Activated naive CD8-positive, alpha-beta T cell treated with anti-CD3 and anti-CD28 coated beads, Interleukin-2, amount 10 ng/mL, durations not matched to agents 7 days and 5 days (primary cell): ENCODE measurements around the gene LEMD1. TPM values are rescaled to one million over a fixed set of nuclear protein-coding genes. Genes with fewer than 3 reads are reported as not detected.
"Not testable (repeated sequence)": the region's sequence is repeated elsewhere in the genome, so short reads cannot be mapped to it uniquely, and the experiment has no call there.

Experiments
- ATAC-seq: fragments of 150-1000 bp; cut with Tn5 transposase; one replicate; pipeline ENCODE4 v1.10.0; 2021; ENCODE audit warnings: low read depth, moderate library complexity
- POLR2A ChIA-PET: fragments of 350-600 bp; sonication (Branson Sonifier 250); formaldehyde crosslinking; loops from one replicate; lab custom pipeline; 2021; ENCODE audit warnings: antibody characterized with exemption; lab: Charles Lee
- DNase-seq: peaks from one replicate; pipeline ENCODE4 v3.0.0; 2021
- H3K27ac Mint-ChIP-seq: one replicate; pipeline ENCODE4 v1.8.0; 2022; ENCODE audit warnings: mild to moderate bottlenecking, mixed read lengths
- H3K27me3 Mint-ChIP-seq: one replicate; pipeline ENCODE4 v1.8.0; 2022; ENCODE audit warnings: mild to moderate bottlenecking, moderate library complexity, mixed read lengths
- H3K36me3 Mint-ChIP-seq: one replicate; pipeline ENCODE4 v1.8.0; 2021; ENCODE audit warnings: mild to moderate bottlenecking, mixed read lengths
- H3K4me1 Mint-ChIP-seq: one replicate; pipeline ENCODE4 v1.8.0; 2021; ENCODE audit warnings: mixed read lengths
- H3K4me3 Mint-ChIP-seq: one replicate; pipeline ENCODE4 v1.8.0; 2022; ENCODE audit warnings: mild to moderate bottlenecking, moderate library complexity, mixed read lengths
- H3K9me3 Mint-ChIP-seq: one replicate; pipeline ENCODE4 v1.8.0; 2021; ENCODE audit warnings: mixed read lengths
- total RNA-seq, 2 experiments: library from RNA; stranded (reverse); gene quantifications; one replicate each; pipeline ENCODE4 v1.2.3, GENCODE V29; 2021

The LEMD1 gene
- total RNA-seq, 2 experiments from 2014 or later: 0.97 to 1.1 TPM

DNA sequence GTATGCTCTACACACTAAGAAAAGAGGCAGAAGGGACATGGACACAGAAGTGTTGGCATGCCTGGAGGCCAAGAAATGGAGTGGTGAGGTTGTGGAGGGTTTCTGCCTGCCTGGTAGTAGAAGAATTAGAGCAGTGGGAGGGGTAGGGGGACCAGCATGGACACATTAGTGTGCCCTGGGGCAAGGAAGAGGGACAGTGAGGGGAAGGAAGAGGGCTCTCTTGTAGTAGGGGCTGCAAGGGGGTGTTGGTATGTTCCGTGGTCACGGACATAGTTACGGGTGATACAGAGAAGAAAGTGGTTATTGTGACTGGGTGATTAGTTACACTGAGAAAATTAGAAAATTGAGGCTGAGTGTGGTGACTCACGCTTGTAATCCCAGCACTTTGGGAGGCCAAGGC lies 23.3 kb downstream of the LEMD1 start:
- H3K9me3 Mint-ChIP-seq: no peaks in the 10 kb centered on the region
- H3K4me3 Mint-ChIP-seq: no peak overlapping the region
- no peak overlapping the region for H3K27ac Mint-ChIP-seq
- no peaks in the 10 kb centered on the region for H3K4me1 Mint-ChIP-seq
- DNase-seq: no peak
- peaks cover 24% of the 10 kb centered on the region for H3K27me3 Mint-ChIP-seq
- no peak for ATAC-seq
- POLR2A ChIA-PET: no interaction called here
- H3K36me3 Mint-ChIP-seq: no peaks in the 10 kb centered on the region

- H3K36me3 Mint-ChIP-seq: no peaks in the 10 kb centered on the region
- POLR2A ChIA-PET: interaction anchor here (1.0 to 1.3 kb wide), 2 partner anchors 16 to 34 kb away, joined by 3 read pairs; no protein-coding TSS in a partner anchor
- H3K4me3 Mint-ChIP-seq: no peak overlapping the region
- H3K4me1 Mint-ChIP-seq: no peaks in the 10 kb centered on the region
- no peaks in the 10 kb centered on the region for H3K9me3 Mint-ChIP-seq
- H3K27ac Mint-ChIP-seq: no peak overlapping the region
- ATAC-seq: no peak
- DNase-seq: no peak
- peaks cover 27% of the 10 kb centered on the region for H3K27me3 Mint-ChIP-seq
Observed at GRCh38 chr1:205396967-205397616, 24.8 kb downstream of the LEMD1 start.

- H3K4me3 Mint-ChIP-seq: no peak overlapping the region
- no peak for ATAC-seq
- H3K4me1 Mint-ChIP-seq: no peaks in the 10 kb centered on the region
- H3K9me3 Mint-ChIP-seq: no peaks in the 10 kb centered on the region
- H3K27me3 Mint-ChIP-seq: peaks cover 31% of the 10 kb centered on the region
- no peaks in the 10 kb centered on the region for H3K36me3 Mint-ChIP-seq
- POLR2A ChIA-PET: no interaction called here
- no peak overlapping the region for H3K27ac Mint-ChIP-seq
- no peak for DNase-seq
Observed at GRCh38 chr1:205395616-205396015, 26.2 kb downstream of the LEMD1 start.

GRCh38 chr1:205392650-205393049 lies 29.2 kb downstream of the LEMD1 start:
- Mint-ChIP-seq H3K9me3 (no peaks in the 10 kb centered on the region), H3K4me3 (no peak overlapping the region), H3K27me3 (peaks cover 44% of the 10 kb centered on the region), H3K4me1 (no peaks in the 10 kb centered on the region), H3K36me3 (no peaks in the 10 kb centered on the region), H3K27ac (no peak overlapping the region)
- ATAC-seq (no peak), DNase-seq (no peak)
- POLR2A ChIA-PET: no interaction called here

GRCh38 chr1:205391386-205391785 lies 30.5 kb downstream of the LEMD1 start:
- H3K4me3 Mint-ChIP-seq: no peak overlapping the region
- ATAC-seq (no peak), DNase-seq (no peak)
- no peak overlapping the region for H3K27ac Mint-ChIP-seq
- H3K27me3 Mint-ChIP-seq: peaks cover 40% of the 10 kb centered on the region
- POLR2A ChIA-PET: no interaction called here
- no peaks in the 10 kb centered on the region for H3K36me3 Mint-ChIP-seq
- no peaks in the 10 kb centered on the region for H3K9me3 Mint-ChIP-seq
- H3K4me1 Mint-ChIP-seq: no peaks in the 10 kb centered on the region

DNA sequence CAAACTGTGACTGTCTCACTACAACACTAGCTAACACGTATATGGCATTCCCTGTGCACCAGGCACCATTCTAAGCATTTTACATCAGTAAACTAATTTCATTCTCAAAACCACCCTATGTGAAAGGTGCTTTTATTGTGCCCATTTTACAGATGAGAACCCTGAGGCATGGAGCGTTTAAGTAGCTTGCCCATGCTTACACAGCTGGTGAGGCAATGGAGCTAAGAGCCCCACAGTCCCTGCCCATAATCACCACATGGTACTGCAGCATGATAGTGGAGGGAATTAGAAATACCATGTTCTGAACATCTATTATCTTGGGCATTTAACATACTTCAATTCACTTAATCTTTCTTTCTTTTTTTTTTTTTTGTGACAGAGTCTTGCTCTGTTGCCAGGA lies 34.0 kb downstream of the LEMD1 start:
- Mint-ChIP-seq H3K27me3 (peaks cover 32% of the 10 kb centered on the region), H3K9me3 (no peaks in the 10 kb centered on the region), H3K36me3 (no peaks in the 10 kb centered on the region), H3K4me1 (no peaks in the 10 kb centered on the region), H3K27ac (no peak overlapping the region), H3K4me3 (no peak overlapping the region)
- ATAC-seq (no peak), DNase-seq (no peak)
- POLR2A ChIA-PET: no interaction called here

DNA sequence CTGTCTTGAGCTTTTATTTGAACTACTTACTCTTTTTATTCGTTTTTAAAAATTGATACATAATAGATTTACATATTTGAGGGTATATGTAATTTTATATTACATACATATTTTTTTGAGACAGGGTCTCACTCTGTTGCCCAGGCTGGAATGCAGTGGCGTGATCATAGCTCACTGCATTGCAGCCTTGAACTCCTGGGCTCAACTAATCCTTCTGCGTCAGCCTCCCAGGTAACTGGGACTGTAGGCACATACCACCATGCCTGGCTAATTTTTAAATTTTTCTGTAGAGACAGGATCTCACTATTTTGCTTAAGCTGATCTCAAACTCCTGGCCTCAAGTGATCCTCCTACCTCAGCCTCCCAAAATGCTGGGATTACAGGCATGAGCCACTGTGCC lies 38.9 kb downstream of the LEMD1 start:
- peaks cover 28% of the 10 kb centered on the region for H3K27me3 Mint-ChIP-seq
- H3K9me3 Mint-ChIP-seq, H3K36me3 Mint-ChIP-seq, H3K27ac Mint-ChIP-seq, H3K4me3 Mint-ChIP-seq, H3K4me1 Mint-ChIP-seq, POLR2A ChIA-PET, DNase-seq, ATAC-seq: not testable (repeated sequence)

GRCh38 chr1:205382561-205382960 lies 39.3 kb downstream of the LEMD1 start:
- DNase-seq (no peak), ATAC-seq (no peak)
- Mint-ChIP-seq H3K27me3 (peaks cover 31% of the 10 kb centered on the region), H3K36me3 (no peaks in the 10 kb centered on the region), H3K4me1 (no peaks in the 10 kb centered on the region), H3K27ac (no peak overlapping the region), H3K9me3 (no peaks in the 10 kb centered on the region), H3K4me3 (no peak overlapping the region)
- POLR2A ChIA-PET: no interaction called here

- Mint-ChIP-seq H3K27ac (no peak overlapping the region), H3K9me3 (no peaks in the 10 kb centered on the region), H3K4me3 (no peak overlapping the region), H3K36me3 (no peaks in the 10 kb centered on the region), H3K27me3 (peaks cover 38% of the 10 kb centered on the region), H3K4me1 (no peaks in the 10 kb centered on the region)
- no peak for DNase-seq
- POLR2A ChIA-PET: interaction anchor here (0.6 kb wide), 1 partner anchor 27 kb away, joined by 3 read pairs; no protein-coding TSS in a partner anchor
- ATAC-seq: no peak
Observed at GRCh38 chr1:205381305-205381704, 40.6 kb downstream of the LEMD1 start.

GRCh38 chr1:205380882-205381281 lies 41.0 kb downstream of the LEMD1 start:
- H3K9me3 Mint-ChIP-seq: no peaks in the 10 kb centered on the region
- H3K36me3 Mint-ChIP-seq: no peaks in the 10 kb centered on the region
- no peaks in the 10 kb centered on the region for H3K4me1 Mint-ChIP-seq
- DNase-seq (no peak), ATAC-seq (no peak)
- POLR2A ChIA-PET: interaction anchor here (0.6 kb wide), 1 partner anchor 28 kb away, joined by 3 read pairs; no protein-coding TSS in a partner anchor
- H3K4me3 Mint-ChIP-seq: no peak overlapping the region
- no peak overlapping the region for H3K27ac Mint-ChIP-seq
- peaks cover 42% of the 10 kb centered on the region for H3K27me3 Mint-ChIP-seq

- POLR2A ChIA-PET: no interaction called here
- Mint-ChIP-seq H3K4me3 (no peak overlapping the region), H3K4me1 (peaks cover 2% of the 10 kb centered on the region), H3K27ac (no peak overlapping the region), H3K27me3 (peaks cover 43% of the 10 kb centered on the region), H3K9me3 (no peaks in the 10 kb centered on the region), H3K36me3 (no peaks in the 10 kb centered on the region)
- ATAC-seq (no peak), DNase-seq (no peak)
Observed at GRCh38 chr1:205379056-205379455, 42.8 kb downstream of the LEMD1 start.

GRCh38 chr1:205377355-205377754 lies 44.5 kb downstream of the LEMD1 start:
- no peak overlapping the region for H3K4me3 Mint-ChIP-seq
- DNase-seq: no peak
- H3K27me3 Mint-ChIP-seq: peaks cover 55% of the 10 kb centered on the region
- ATAC-seq: no peak
- no peaks in the 10 kb centered on the region for H3K36me3 Mint-ChIP-seq
- H3K9me3 Mint-ChIP-seq: no peaks in the 10 kb centered on the region
- POLR2A ChIA-PET: no interaction called here
- peaks cover 5% of the 10 kb centered on the region for H3K4me1 Mint-ChIP-seq
- H3K27ac Mint-ChIP-seq: no peak overlapping the region

- Mint-ChIP-seq H3K27me3 (peaks cover 59% of the 10 kb centered on the region), H3K9me3 (no peaks in the 10 kb centered on the region), H3K27ac (no peak overlapping the region), H3K36me3 (no peaks in the 10 kb centered on the region), H3K4me3 (no peak overlapping the region), H3K4me1 (peaks cover 5% of the 10 kb centered on the region)
- POLR2A ChIA-PET: no interaction called here
- DNase-seq (no peak), ATAC-seq (no peak)
Observed at GRCh38 chr1:205376739-205377138, 45.1 kb downstream of the LEMD1 start.

DNA sequence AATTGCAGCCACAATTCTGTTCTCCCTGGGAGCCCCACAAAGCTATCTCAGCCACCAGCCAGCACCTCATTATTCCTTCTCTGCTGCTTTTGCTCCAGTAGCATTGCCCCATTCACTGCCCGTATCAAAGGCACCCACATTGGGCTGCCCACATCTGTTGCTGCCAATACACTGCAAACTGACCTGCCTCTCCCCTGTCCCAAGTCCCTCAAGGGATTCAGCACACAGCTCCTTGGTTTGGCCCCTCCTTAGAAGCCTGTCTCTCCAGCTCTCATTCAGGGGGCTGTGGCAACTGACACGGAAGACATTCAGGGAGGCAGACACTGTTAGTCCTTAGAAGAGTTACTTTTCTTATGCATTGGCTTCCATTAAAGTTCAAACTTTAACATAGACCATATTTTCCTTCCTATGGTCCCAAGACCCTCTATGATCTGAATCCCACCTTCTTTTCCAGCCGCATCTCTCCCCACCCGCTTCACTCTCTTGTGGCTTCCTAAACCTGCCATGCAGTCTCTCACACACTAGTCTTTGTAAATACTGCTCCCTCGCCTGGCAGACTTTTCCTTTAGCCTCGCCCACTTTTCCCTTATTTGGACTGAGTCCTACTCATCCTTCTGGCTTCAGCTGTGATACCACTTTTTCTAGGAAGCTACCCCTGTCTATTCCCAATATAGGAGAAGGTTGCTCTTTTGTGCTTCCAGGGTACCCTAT lies 45.9 kb downstream of the LEMD1 start:
- ATAC-seq: no peak
- POLR2A ChIA-PET: no interaction called here
- H3K4me1 Mint-ChIP-seq: peaks cover 5% of the 10 kb centered on the region
- H3K36me3 Mint-ChIP-seq: no peaks in the 10 kb centered on the region
- no peaks in the 10 kb centered on the region for H3K9me3 Mint-ChIP-seq
- peaks cover 57% of the 10 kb centered on the region for H3K27me3 Mint-ChIP-seq
- no peak overlapping the region for H3K27ac Mint-ChIP-seq
- DNase-seq: no peak
- H3K4me3 Mint-ChIP-seq: no peak overlapping the region
